GM21390 (cell line): Measurements from ENCODE around the gene TTLL1.
"Not testable (repeated sequence)": the region's sequence is repeated elsewhere in the genome, so short reads cannot be mapped to it uniquely, and the experiment has no call there.

Experiments
- ATAC-seq: cut with Tn5 transposase; IDR thresholded peaks from one replicate; pipeline ENCODE4 v1.9.1; 2021; ENCODE audit not compliant: unreplicated experiment

TTLL1 gene

GRCh38 chr22:43077121-43077877 lies 11.9 kb downstream of the TTLL1 start:
- no peak for ATAC-seq

GRCh38 chr22:43066844-43067385 lies 22.3 kb downstream of the TTLL1 start:
- no peak for ATAC-seq

- ATAC-seq, result no peak
Measured at GRCh38 chr22:43066134-43066533, 23.1 kb downstream of the TTLL1 start.

GRCh38 chr22:43060183-43060582 lies 29.0 kb downstream of the TTLL1 start:
- no peak for ATAC-seq

- ATAC-seq, result no peak
Measured at GRCh38 chr22:43057641-43058040, 31.6 kb downstream of the TTLL1 start.

GRCh38 chr22:43053176-43053575 lies 36.0 kb downstream of the TTLL1 start:
- ATAC-seq, result no peak

- no peak for ATAC-seq
Measured at GRCh38 chr22:43050995-43051394, 38.2 kb downstream of the TTLL1 start.

- no peak for ATAC-seq
Measured at GRCh38 chr22:43047605-43048004, 41.6 kb downstream of the TTLL1 start.

GRCh38 chr22:43044290-43044712 lies 44.9 kb downstream of the TTLL1 start:
- ATAC-seq, result no peak

GRCh38 chr22:43042101-43042780 lies 47.0 kb downstream of the TTLL1 start:
- no peak for ATAC-seq

- ATAC-seq, result no peak
Measured at GRCh38 chr22:43039800-43040199, 49.4 kb downstream of the TTLL1 start.

- no peak for ATAC-seq
Measured at GRCh38 chr22:43038325-43038724, 50.9 kb downstream of the TTLL1 start.

GRCh38 chr22:43036282-43036829 lies 52.8 kb downstream of the TTLL1 start:
- no peak for ATAC-seq

- ATAC-seq, result no peak
Measured at GRCh38 chr22:43035250-43035649, 53.9 kb downstream of the TTLL1 start.

- no peak for ATAC-seq
Measured at GRCh38 chr22:43031617-43032016, 57.6 kb downstream of the TTLL1 start.

- no peak for ATAC-seq
Measured at GRCh38 chr22:43018615-43019014, 70.6 kb downstream of the TTLL1 start.

GRCh38 chr22:43017525-43018460 lies 71.4 kb downstream of the TTLL1 start:
- no peak for ATAC-seq

GRCh38 chr22:43016150-43016549 lies 73.0 kb downstream of the TTLL1 start:
- ATAC-seq, result not testable (repeated sequence)

- no peak for ATAC-seq
Measured at GRCh38 chr22:43015677-43016042, 73.5 kb downstream of the TTLL1 start.

GRCh38 chr22:43014869-43015676 lies 74.1 kb downstream of the TTLL1 start, which contains the start of gene PACSIN2:
Gene PACSIN2 (minus strand): TSS chr22:43015149. CDS start chr22:42912080, 103,069 bp downstream.
- ATAC-seq, result peak; percentile 88
